Measurements from ENCODE around the gene GRPEL1.
A peak's percentile ranks its signal among the peaks of the same experiment; 100 is the strongest.

- TF ChIP-seq POLR2AphosphoS5 (IDR thresholded peaks at IDR 0.05; ENCODE audit: low read depth, low read length) (no peak), SSRP1 (CRISPR knock-in tag; IDR thresholded peaks at IDR 0.05) (no peak), ZNF577 (CRISPR knock-in tag; IDR thresholded peaks at IDR 0.05; ENCODE audit: borderline replicate concordance, low read depth) (no peak), TCF12 (IDR thresholded peaks at IDR 0.05) (no peak), TCF12 (CRISPR knock-in tag; IDR thresholded peaks at IDR 0.05) (no peak), NFIC (IDR thresholded peaks at IDR 0.05; ENCODE audit: low read length) (no peak), DR1 (CRISPR knock-in tag; IDR thresholded peaks at IDR 0.05) (no peak), REST (IDR thresholded peaks at IDR 0.05; ENCODE audit: borderline replicate concordance in 1 of 2, low read depth in 1 of 2, low read length in 2 of 2) (no peak), HOXA7 (CRISPR knock-in tag; IDR thresholded peaks at IDR 0.05) (no peak), ZFP62 (CRISPR knock-in tag; IDR thresholded peaks at IDR 0.05) (no peak), PREB (CRISPR knock-in tag; IDR thresholded peaks at IDR 0.05) (0 out of 2 replicates have a peak, but pooled peaks have one; percentile 46), POLR2A (IDR thresholded peaks at IDR 0.05; ENCODE audit: insufficient read depth in 1 of 2, low read depth in 2 of 2, low read length in 2 of 2) (peak in 1 of 2 experiments; percentile 67; a peak in 2 of 4 replicates), EZH2 (conservative IDR thresholded peaks at IDR 0.05; ENCODE audit: low read depth, low read length) (no peak), KLF13 (CRISPR knock-in tag; IDR thresholded peaks at IDR 0.05) (no peak), KAT8 (CRISPR knock-in tag; IDR thresholded peaks at IDR 0.05) (peak; percentile 69)
Observed at GRCh38 chr4:7034262-7035081, 33.4 kb downstream of the GRPEL1 start.

Data from HepG2 (cell line).